Measurements from ENCODE around the gene BCAP31. TPM values are rescaled to one million over a fixed set of nuclear protein-coding genes. Genes with fewer than 3 reads are reported as not detected.

BCAP31 gene
- total RNA-seq, 1 experiment from 2014 or later, result 371 TPM

GRCh38 chrX:153690466-153690865 is 33.7 kb downstream of the BCAP31 start:
- H3K27ac Mint-ChIP-seq (ENCODE audit: unreplicated experiment), result peak overlapping the region; percentile 36
- BruUV-seq (replicated peaks), result no TSS peak

DNA sequence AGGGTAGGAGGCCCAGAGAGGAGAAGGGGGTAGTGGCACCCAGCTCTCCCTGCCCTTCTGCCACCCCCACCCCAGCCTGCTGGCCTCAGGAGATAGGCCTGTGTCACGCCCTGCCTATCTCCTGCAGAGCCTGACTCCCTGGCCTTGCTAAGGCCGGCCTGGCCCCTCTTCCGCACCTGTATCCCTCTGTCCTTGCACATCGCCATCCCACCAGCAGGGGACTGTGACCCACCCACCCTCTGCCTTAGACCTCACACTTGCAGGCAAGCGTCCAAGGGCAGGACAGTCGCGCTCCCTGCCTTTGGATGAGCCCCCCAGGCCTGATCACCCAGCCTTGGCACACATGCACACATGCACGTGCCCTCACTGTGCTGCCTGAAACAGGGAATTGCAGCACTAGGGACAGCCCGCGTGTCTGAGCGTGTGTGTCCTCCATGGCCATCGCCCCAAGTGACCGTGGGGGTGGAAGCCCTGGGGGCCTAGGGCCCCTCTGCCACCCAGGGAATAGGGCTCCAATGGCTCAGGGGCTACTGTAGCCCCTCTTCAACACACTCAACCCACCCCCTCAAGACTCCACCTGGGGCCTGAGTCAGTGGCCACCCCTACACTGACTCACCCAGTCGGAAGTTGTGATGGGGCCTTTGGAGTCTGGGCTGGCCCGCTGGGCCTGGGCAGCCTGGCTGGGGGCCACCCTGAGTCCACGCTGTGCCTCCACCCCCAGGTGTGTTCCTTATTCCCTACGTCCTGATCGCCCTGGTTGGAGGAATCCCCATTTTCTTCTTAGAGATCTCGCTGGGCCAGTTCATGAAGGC is 34.3 kb downstream of the BCAP31 start:
- TSS peak; percentile 35 for BruUV-seq (replicated peaks)
- H3K9me3 Mint-ChIP-seq (ENCODE audit: low read depth, unreplicated experiment), result no peaks in the 10 kb centered on the region
- TF ChIP-seq, protein P1, sequence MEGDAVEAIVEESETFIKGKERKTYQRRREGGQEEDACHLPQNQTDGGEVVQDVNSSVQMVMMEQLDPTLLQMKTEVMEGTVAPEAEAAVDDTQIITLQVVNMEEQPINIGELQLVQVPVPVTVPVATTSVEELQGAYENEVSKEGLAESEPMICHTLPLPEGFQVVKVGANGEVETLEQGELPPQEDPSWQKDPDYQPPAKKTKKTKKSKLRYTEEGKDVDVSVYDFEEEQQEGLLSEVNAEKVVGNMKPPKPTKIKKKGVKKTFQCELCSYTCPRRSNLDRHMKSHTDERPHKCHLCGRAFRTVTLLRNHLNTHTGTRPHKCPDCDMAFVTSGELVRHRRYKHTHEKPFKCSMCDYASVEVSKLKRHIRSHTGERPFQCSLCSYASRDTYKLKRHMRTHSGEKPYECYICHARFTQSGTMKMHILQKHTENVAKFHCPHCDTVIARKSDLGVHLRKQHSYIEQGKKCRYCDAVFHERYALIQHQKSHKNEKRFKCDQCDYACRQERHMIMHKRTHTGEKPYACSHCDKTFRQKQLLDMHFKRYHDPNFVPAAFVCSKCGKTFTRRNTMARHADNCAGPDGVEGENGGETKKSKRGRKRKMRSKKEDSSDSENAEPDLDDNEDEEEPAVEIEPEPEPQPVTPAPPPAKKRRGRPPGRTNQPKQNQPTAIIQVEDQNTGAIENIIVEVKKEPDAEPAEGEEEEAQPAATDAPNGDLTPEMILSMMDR (IDR thresholded peaks at IDR 0.05; ENCODE audit: unreplicated experiment), result peak; percentile 22
- H3K27ac Mint-ChIP-seq (ENCODE audit: unreplicated experiment), result peak overlapping the region; percentile 36
- no peak for DNase-seq
- H3K36me3 Mint-ChIP-seq (ENCODE audit: insufficient read depth, unreplicated experiment), result peaks cover 48% of the 10 kb centered on the region
- H3K4me1 Mint-ChIP-seq (ENCODE audit: low read depth, unreplicated experiment), result no peaks in the 10 kb centered on the region
- peaks cover 14% of the 10 kb centered on the region for H3K27me3 Mint-ChIP-seq (ENCODE audit: unreplicated experiment)
- CTCF ChIA-PET, result no interaction called here
- intact Hi-C loops (cut with micrococcal nuclease; ENCODE audit: unreplicated experiment), result no loop called here
- H3K4me3 Mint-ChIP-seq (ENCODE audit: low read depth, unreplicated experiment), result peak overlapping the region; percentile 26

More at GRCh38 chrX:153690466-153690865, 33.7 kb downstream of the BCAP31 start:
- DNase-seq, result no peak
- Mint-ChIP-seq H3K9me3 (ENCODE audit: low read depth, unreplicated experiment) (no peaks in the 10 kb centered on the region), H3K4me3 (ENCODE audit: low read depth, unreplicated experiment) (peak overlapping the region; percentile 26), H3K36me3 (ENCODE audit: insufficient read depth, unreplicated experiment) (peaks cover 48% of the 10 kb centered on the region), H3K4me1 (ENCODE audit: low read depth, unreplicated experiment) (no peaks in the 10 kb centered on the region), H3K27me3 (ENCODE audit: unreplicated experiment) (peaks cover 14% of the 10 kb centered on the region)
- TF ChIP-seq, protein P1 (IDR thresholded peaks at IDR 0.05; ENCODE audit: unreplicated experiment), result no peak
- CTCF ChIA-PET, result no interaction called here
- intact Hi-C loops (cut with micrococcal nuclease; ENCODE audit: unreplicated experiment), result no loop called here

DNA sequence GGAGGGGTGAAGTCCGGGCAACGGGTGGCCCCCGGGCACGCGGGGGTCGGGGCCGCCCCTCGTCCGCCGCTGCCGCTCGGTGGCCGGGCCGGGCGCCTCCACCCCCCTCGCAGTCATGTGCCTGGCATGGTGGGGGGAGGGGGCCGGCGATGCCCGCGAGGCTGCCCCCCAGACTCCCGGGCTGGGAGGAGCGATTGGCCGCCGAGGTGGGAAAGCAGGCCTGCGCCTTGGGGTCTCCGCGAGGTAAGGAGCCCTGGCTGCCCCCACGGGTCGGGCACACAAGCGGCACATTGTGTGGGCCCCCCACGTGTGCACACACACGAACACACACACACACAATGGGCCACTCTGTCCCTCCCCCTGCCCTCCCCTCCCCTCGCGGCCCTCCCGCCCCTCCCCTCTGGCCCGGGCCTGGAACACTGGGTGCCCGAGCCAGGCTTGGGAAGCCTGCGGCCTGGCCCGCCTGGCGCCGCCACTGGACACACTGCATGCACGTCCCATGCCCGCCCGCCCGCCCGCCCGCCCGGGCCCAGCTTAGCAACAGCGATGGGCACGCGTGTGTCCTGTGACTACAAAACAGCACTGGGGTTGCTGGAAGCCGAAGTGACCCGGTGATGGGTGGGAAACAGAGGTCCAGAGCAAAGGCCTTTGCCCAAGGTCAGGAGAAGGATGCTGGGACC is 35.1 kb downstream of the BCAP31 start:
- Mint-ChIP-seq H3K4me1 (ENCODE audit: low read depth, unreplicated experiment) (no peaks in the 10 kb centered on the region), H3K27me3 (ENCODE audit: unreplicated experiment) (peaks cover 14% of the 10 kb centered on the region), H3K4me3 (ENCODE audit: low read depth, unreplicated experiment) (peak overlapping the region; percentile 26), H3K36me3 (ENCODE audit: insufficient read depth, unreplicated experiment) (peaks cover 42% of the 10 kb centered on the region), H3K9me3 (ENCODE audit: low read depth, unreplicated experiment) (no peaks in the 10 kb centered on the region), H3K27ac (ENCODE audit: unreplicated experiment) (no peak overlapping the region)
- no TSS peak for BruUV-seq (replicated peaks)
- no peak for DNase-seq
- TF ChIP-seq, protein P1 (IDR thresholded peaks at IDR 0.05; ENCODE audit: unreplicated experiment), result no peak
- intact Hi-C loops (cut with micrococcal nuclease; ENCODE audit: unreplicated experiment), result no loop called here
- CTCF ChIA-PET, result no interaction called here

GRCh38 chrX:153688506-153688905 is 35.7 kb downstream of the BCAP31 start:
- BruUV-seq (replicated peaks), result no TSS peak
- intact Hi-C loops (cut with micrococcal nuclease; ENCODE audit: unreplicated experiment), result no loop called here
- no peaks in the 10 kb centered on the region for H3K9me3 Mint-ChIP-seq (ENCODE audit: low read depth, unreplicated experiment)

More at GRCh38 chrX:153688506-153688905, 35.7 kb downstream of the BCAP31 start:
- CTCF ChIA-PET, result no interaction called here
- Mint-ChIP-seq H3K4me3 (ENCODE audit: low read depth, unreplicated experiment) (no peak overlapping the region), H3K36me3 (ENCODE audit: insufficient read depth, unreplicated experiment) (peaks cover 38% of the 10 kb centered on the region), H3K27ac (ENCODE audit: unreplicated experiment) (no peak overlapping the region), H3K4me1 (ENCODE audit: low read depth, unreplicated experiment) (no peaks in the 10 kb centered on the region), H3K27me3 (ENCODE audit: unreplicated experiment) (peaks cover 14% of the 10 kb centered on the region)
- DNase-seq, result no peak
- TF ChIP-seq, protein P1 (IDR thresholded peaks at IDR 0.05; ENCODE audit: unreplicated experiment), result no peak

All from Calu3 (cell line).